Progenitor cell of endocrine pancreas (in vitro differentiated cells): ENCODE results near the gene KLHL34. TPM values are rescaled to one million over a fixed set of nuclear protein-coding genes. Genes with fewer than 3 reads are reported as not detected.

Experiments
- DNase-seq: peaks from one replicate; pipeline ENCODE4 v3.0.0; 2021; ENCODE audit warnings: low spot score; ENCODE audit not compliant: unreplicated experiment
- H3K27ac Mint-ChIP-seq: 2 replicates; pipeline ENCODE4 v1.8.0; 2021; ENCODE audit warnings: mild to moderate bottlenecking, moderate library complexity, mixed read lengths
- H3K27me3 Mint-ChIP-seq: 2 replicates; pipeline ENCODE4 v1.8.0; 2021; ENCODE audit warnings: mixed read lengths
- H3K36me3 Mint-ChIP-seq: 2 replicates; pipeline ENCODE4 v1.8.0; 2022; ENCODE audit warnings: mixed read lengths; ENCODE audit not compliant: insufficient read depth
- H3K4me1 Mint-ChIP-seq: 2 replicates; pipeline ENCODE4 v1.8.0; 2021; ENCODE audit warnings: low read depth, mixed read lengths
- H3K4me3 Mint-ChIP-seq: 2 replicates; pipeline ENCODE4 v1.8.0; 2021; ENCODE audit warnings: low read depth, mild to moderate bottlenecking, moderate library complexity, mixed read lengths
- H3K9me3 Mint-ChIP-seq: 2 replicates; pipeline ENCODE4 v1.8.0; 2021; ENCODE audit warnings: low read depth, mixed read lengths
- total RNA-seq: library from RNA; stranded (reverse); gene quantifications from 2 replicates; pipeline ENCODE4 v1.2.1, GENCODE V29; 2021
- TF ChIP-seq, protein P1 (sequence below): fragments of 200-600 bp; sonication (generic); IDR thresholded peaks from one replicate; pipeline ENCODE4 v1.5.0; 2021; ENCODE audit warnings: antibody characterized with exemption, mild to moderate bottlenecking; ENCODE audit not compliant: unreplicated experiment

The KLHL34 gene
- total RNA-seq, 1 donor from 2014 or later, result not detected

GRCh38 chrX:21675931-21676330 is 17.8 kb upstream of the KLHL34 start:
- Mint-ChIP-seq H3K36me3 (no peaks in the 10 kb centered on the region), H3K9me3 (no peaks in the 10 kb centered on the region), H3K27ac (no peak overlapping the region), H3K27me3 (no peaks in the 10 kb centered on the region), H3K4me1 (peaks cover 3% of the 10 kb centered on the region), H3K4me3 (no peak overlapping the region)
- DNase-seq, result no peak
- TF ChIP-seq, protein P1, sequence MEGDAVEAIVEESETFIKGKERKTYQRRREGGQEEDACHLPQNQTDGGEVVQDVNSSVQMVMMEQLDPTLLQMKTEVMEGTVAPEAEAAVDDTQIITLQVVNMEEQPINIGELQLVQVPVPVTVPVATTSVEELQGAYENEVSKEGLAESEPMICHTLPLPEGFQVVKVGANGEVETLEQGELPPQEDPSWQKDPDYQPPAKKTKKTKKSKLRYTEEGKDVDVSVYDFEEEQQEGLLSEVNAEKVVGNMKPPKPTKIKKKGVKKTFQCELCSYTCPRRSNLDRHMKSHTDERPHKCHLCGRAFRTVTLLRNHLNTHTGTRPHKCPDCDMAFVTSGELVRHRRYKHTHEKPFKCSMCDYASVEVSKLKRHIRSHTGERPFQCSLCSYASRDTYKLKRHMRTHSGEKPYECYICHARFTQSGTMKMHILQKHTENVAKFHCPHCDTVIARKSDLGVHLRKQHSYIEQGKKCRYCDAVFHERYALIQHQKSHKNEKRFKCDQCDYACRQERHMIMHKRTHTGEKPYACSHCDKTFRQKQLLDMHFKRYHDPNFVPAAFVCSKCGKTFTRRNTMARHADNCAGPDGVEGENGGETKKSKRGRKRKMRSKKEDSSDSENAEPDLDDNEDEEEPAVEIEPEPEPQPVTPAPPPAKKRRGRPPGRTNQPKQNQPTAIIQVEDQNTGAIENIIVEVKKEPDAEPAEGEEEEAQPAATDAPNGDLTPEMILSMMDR, result no peak

DNA sequence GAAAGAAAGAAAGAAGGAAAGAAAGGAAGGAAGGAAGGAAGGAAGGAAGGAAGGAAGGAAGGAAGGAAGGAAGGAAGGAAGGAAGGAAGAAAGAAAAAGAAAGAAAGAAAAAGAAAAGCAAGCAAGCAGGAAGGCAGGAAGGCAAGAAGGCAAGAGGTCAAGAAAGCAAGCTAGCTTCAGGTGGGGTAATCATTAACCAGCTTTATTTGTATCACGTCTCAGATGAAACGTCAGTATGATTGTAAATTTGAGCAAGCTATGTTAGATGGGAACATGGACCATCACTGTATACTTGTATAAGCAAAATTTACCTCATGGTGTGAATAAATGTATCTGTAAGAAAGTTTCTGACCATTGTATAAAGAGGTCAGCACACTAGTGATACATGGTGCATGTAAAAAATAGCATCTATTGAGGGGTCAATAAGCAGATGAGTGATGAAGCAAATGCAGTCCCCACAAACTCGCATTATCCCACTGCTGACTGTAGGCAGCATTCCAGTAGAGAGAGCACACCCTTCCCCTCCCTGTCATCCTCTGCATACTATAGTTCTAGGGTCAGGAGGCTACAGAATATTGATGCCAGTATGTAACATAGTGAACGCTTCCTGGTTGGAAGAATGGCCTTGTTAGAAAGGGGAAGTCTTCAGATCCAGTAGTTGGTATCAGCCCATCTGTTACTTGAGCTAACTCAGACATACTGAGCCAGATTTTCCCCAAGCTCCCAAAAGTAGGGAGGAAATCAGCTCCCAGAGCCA is 16.5 kb upstream of the KLHL34 start:
- H3K27me3 Mint-ChIP-seq, result no peaks in the 10 kb centered on the region
- TF ChIP-seq, protein P1, result no peak
- DNase-seq, result no peak
- no peaks in the 10 kb centered on the region for H3K9me3 Mint-ChIP-seq
- H3K36me3 Mint-ChIP-seq, result no peaks in the 10 kb centered on the region
- H3K4me3 Mint-ChIP-seq, result no peak overlapping the region
- peak overlapping the region; percentile 24 for H3K27ac Mint-ChIP-seq
- peaks cover 3% of the 10 kb centered on the region for H3K4me1 Mint-ChIP-seq

GRCh38 chrX:21666679-21667078 is 8.5 kb upstream of the KLHL34 start:
- Mint-ChIP-seq H3K27ac (no peak overlapping the region), H3K4me3 (no peak overlapping the region), H3K27me3 (no peaks in the 10 kb centered on the region), H3K36me3 (no peaks in the 10 kb centered on the region), H3K9me3 (no peaks in the 10 kb centered on the region), H3K4me1 (no peaks in the 10 kb centered on the region)
- TF ChIP-seq, protein P1, result no peak
- no peak for DNase-seq

- H3K4me1 Mint-ChIP-seq, result no peaks in the 10 kb centered on the region
- no peak overlapping the region for H3K4me3 Mint-ChIP-seq
- no peaks in the 10 kb centered on the region for H3K27me3 Mint-ChIP-seq
- no peak overlapping the region for H3K27ac Mint-ChIP-seq
- TF ChIP-seq, protein P1, result no peak
- no peaks in the 10 kb centered on the region for H3K36me3 Mint-ChIP-seq
- no peak for DNase-seq
- H3K9me3 Mint-ChIP-seq, result no peaks in the 10 kb centered on the region
These were observed 8.1 kb upstream of the KLHL34 start for GRCh38 chrX:21666252-21666651.

DNA sequence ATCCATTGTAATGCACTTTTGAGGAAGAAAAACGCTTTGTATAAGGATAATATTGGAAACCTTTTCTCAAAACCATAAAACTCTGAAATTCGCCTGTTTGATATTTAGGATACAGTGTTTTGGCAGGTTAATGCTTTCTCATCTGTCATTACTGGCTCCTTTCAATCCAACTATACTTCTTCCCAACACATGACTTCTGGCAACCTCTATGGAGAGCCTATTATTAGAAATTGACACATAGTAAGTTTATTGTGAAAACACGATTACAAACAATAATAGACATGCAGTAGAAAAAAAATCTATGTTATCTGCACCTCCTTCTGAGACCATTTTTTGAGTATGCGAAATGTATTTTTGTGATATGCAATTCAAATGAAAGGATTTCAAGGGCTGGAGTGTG is 4.6 kb upstream of the KLHL34 start:
- TF ChIP-seq, protein P1, result no peak
- H3K27me3 Mint-ChIP-seq, result no peaks in the 10 kb centered on the region
- peaks cover 4% of the 10 kb centered on the region for H3K36me3 Mint-ChIP-seq
- H3K4me3 Mint-ChIP-seq, result no peak overlapping the region
- peaks cover 3% of the 10 kb centered on the region for H3K9me3 Mint-ChIP-seq
- H3K27ac Mint-ChIP-seq, result no peak overlapping the region
- H3K4me1 Mint-ChIP-seq, result no peaks in the 10 kb centered on the region
- DNase-seq, result no peak
